Measurements from ENCODE around the gene DNAJA3.

DNA sequence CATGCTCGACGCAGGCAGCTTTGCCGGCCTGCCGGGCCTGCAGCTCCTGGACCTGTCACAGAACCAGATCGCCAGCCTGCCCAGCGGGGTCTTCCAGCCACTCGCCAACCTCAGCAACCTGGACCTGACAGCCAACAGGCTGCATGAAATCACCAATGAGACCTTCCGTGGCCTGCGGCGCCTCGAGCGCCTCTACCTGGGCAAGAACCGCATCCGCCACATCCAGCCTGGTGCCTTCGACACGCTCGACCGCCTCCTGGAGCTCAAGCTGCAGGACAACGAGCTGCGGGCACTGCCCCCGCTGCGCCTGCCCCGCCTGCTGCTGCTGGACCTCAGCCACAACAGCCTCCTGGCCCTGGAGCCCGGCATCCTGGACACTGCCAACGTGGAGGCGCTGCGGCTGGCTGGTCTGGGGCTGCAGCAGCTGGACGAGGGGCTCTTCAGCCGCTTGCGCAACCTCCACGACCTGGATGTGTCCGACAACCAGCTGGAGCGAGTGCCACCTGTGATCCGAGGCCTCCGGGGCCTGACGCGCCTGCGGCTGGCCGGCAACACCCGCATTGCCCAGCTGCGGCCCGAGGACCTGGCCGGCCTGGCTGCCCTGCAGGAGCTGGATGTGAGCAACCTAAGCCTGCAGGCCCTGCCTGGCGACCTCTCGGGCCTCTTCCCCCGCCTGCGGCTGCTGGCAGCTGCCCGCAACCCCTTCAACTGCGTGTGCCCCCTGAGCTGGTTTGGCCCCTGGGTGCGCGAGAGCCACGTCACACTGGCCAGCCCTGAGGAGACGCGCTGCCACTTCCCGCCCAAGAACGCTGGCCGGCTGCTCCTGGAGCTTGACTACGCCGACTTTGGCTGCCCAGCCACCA, 44.4 kb upstream of the DNAJA3 start:
- TF ChIP-seq, protein P1, sequence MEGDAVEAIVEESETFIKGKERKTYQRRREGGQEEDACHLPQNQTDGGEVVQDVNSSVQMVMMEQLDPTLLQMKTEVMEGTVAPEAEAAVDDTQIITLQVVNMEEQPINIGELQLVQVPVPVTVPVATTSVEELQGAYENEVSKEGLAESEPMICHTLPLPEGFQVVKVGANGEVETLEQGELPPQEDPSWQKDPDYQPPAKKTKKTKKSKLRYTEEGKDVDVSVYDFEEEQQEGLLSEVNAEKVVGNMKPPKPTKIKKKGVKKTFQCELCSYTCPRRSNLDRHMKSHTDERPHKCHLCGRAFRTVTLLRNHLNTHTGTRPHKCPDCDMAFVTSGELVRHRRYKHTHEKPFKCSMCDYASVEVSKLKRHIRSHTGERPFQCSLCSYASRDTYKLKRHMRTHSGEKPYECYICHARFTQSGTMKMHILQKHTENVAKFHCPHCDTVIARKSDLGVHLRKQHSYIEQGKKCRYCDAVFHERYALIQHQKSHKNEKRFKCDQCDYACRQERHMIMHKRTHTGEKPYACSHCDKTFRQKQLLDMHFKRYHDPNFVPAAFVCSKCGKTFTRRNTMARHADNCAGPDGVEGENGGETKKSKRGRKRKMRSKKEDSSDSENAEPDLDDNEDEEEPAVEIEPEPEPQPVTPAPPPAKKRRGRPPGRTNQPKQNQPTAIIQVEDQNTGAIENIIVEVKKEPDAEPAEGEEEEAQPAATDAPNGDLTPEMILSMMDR (conservative IDR thresholded peaks at IDR 0.05; ENCODE audit: low read depth, low read length), result no peak
- no peak for TF ChIP-seq EZH2 (IDR thresholded peaks at IDR 0.05; ENCODE audit: borderline replicate concordance, low read depth, low read length, poor library complexity, severe bottlenecking)
